ENCODE data around the gene EEIG1. TPM values are rescaled to one million over a fixed set of nuclear protein-coding genes. Genes with fewer than 3 reads are reported as not detected.
"Not testable (repeated sequence)": the region's sequence is repeated elsewhere in the genome, so short reads cannot be mapped to it uniquely, and the experiment has no call there.

EEIG1 gene
- total RNA-seq, 4 donors from 2014 or later = 5.0 to 140 (median 19.3) TPM

GRCh38 chr9:128024761-128025308, 44.0 kb upstream of the EEIG1 start:
- H3K27me3 ChIP-seq = no peaks in the 10 kb centered on the region
- DNase-seq = no peak
- no peak for TF ChIP-seq CTCF (IDR thresholded peaks at IDR 0.05)
- TF ChIP-seq POLR2A (IDR thresholded peaks at IDR 0.05) = no peak
- intact Hi-C loops (cut with DNase I; ENCODE audit: low total_unique reads) = no loop called here
- H3K27ac ChIP-seq = no peak overlapping the region
- no peaks in the 10 kb centered on the region for H3K9me3 ChIP-seq
- no peaks in the 10 kb centered on the region for H3K36me3 ChIP-seq
- no peaks in the 10 kb centered on the region for H3K4me1 ChIP-seq
- no peak overlapping the region for H3K4me3 ChIP-seq

- intact Hi-C loops (cut with DNase I; ENCODE audit: low total_unique reads); H3K36me3 ChIP-seq; H3K27me3 ChIP-seq; H3K4me3 ChIP-seq; H3K4me1 ChIP-seq; H3K27ac ChIP-seq; H3K9me3 ChIP-seq; DNase-seq: not testable (repeated sequence)
Observed at GRCh38 chr9:128023671-128024070, 42.9 kb upstream of the EEIG1 start.

GRCh38 chr9:128022886-128023285, 42.1 kb upstream of the EEIG1 start:
- DNase-seq = no peak
- intact Hi-C loops (cut with DNase I; ENCODE audit: low total_unique reads) = no loop called here
- no peak for TF ChIP-seq POLR2A (IDR thresholded peaks at IDR 0.05)
- TF ChIP-seq CTCF (IDR thresholded peaks at IDR 0.05) = no peak

GRCh38 chr9:128021098-128021497, 40.3 kb upstream of the EEIG1 start:
- no peaks in the 10 kb centered on the region for H3K9me3 ChIP-seq
- no peak for DNase-seq
- TF ChIP-seq POLR2A (IDR thresholded peaks at IDR 0.05) (no peak), CTCF (IDR thresholded peaks at IDR 0.05) (no peak)
- intact Hi-C loops (cut with DNase I; ENCODE audit: low total_unique reads) = no loop called here
- H3K4me1 ChIP-seq = no peaks in the 10 kb centered on the region
- H3K27ac ChIP-seq = no peak overlapping the region
- H3K27me3 ChIP-seq = no peaks in the 10 kb centered on the region
- no peak overlapping the region for H3K4me3 ChIP-seq
- no peaks in the 10 kb centered on the region for H3K36me3 ChIP-seq

More at GRCh38 chr9:128022886-128023285, 42.1 kb upstream of the EEIG1 start:
- no peaks in the 10 kb centered on the region for H3K27me3 ChIP-seq
- no peaks in the 10 kb centered on the region for H3K4me1 ChIP-seq
- no peak overlapping the region for H3K27ac ChIP-seq
- no peaks in the 10 kb centered on the region for H3K36me3 ChIP-seq
- no peak overlapping the region for H3K4me3 ChIP-seq
- no peaks in the 10 kb centered on the region for H3K9me3 ChIP-seq

- no peak for TF ChIP-seq POLR2A (IDR thresholded peaks at IDR 0.05)
- TF ChIP-seq CTCF (IDR thresholded peaks at IDR 0.05) = no peak
- DNase-seq = no peak
- Histone ChIP-seq H3K36me3 (no peaks in the 10 kb centered on the region), H3K27me3 (no peaks in the 10 kb centered on the region), H3K27ac (no peak overlapping the region), H3K4me3 (no peak overlapping the region), H3K4me1 (no peaks in the 10 kb centered on the region), H3K9me3 (no peaks in the 10 kb centered on the region)
- intact Hi-C loops (cut with DNase I; ENCODE audit: low total_unique reads) = no loop called here
Observed at GRCh38 chr9:128020692-128021091, 39.9 kb upstream of the EEIG1 start.

GRCh38 chr9:128015696-128016095, 34.9 kb upstream of the EEIG1 start:
- Histone ChIP-seq H3K4me3 (no peak overlapping the region), H3K4me1 (no peaks in the 10 kb centered on the region), H3K36me3 (no peaks in the 10 kb centered on the region), H3K9me3 (no peaks in the 10 kb centered on the region), H3K27me3 (no peaks in the 10 kb centered on the region), H3K27ac (no peak overlapping the region)
- DNase-seq = no peak
- no peak for TF ChIP-seq POLR2A (IDR thresholded peaks at IDR 0.05)
- no peak for TF ChIP-seq CTCF (IDR thresholded peaks at IDR 0.05)
- intact Hi-C loops (cut with DNase I; ENCODE audit: low total_unique reads) = no loop called here
